ENCODE results near the gene LINGO1. TPM values are rescaled to one million over a fixed set of nuclear protein-coding genes. Genes with fewer than 3 reads are reported as not detected.

LINGO1 gene
- total and polyA plus RNA-seq, 2 of the 8 experiments (the other 6 are each of a cell fraction or from before 2014, with no cell fraction given), result 57.1 to 114 TPM

DNA sequence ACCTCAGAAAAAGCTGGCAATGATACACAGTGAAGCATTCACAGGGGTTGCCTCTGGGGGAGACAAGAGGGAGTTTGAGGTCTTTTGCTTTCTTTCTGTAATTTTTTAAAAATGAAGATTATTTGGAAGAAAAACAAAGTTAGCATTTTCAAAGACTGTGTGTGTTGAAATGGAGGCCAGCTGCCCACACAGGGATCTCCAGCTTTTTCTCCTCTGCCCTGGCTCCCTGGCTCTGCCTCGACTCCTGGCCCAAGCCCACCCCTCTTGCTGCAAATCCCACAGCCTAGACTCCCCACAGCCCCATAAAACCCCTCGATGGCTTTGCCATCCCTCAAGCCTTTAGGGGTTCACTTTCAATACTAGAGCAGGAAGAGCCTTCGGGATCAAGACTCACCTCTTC lies 68.4 kb downstream of the LINGO1 start:
- CTCF ChIA-PET (ENCODE audit: partially characterized antibody), result interaction anchor here (0.8 to 1.3 kb wide), 6 partner anchors 15 to 314 kb away, joined by 3 read pairs; no protein-coding TSS in a partner anchor

More for the DNA sequence above, 68.4 kb downstream of the LINGO1 start:
- H3K4me1 ChIP-seq (replicated peaks in 1 of 4; ENCODE audit: control insufficient read depth in 3 of 4, insufficient read depth in 4 of 4, low read length in 3 of 4), result peaks cover 0 to 13% (median 8%) of the 10 kb centered on the region in 4 experiments; a peak in 5 of 7 replicates
- no peaks in the 10 kb centered on the region for H3K9me3 ChIP-seq (ENCODE audit: insufficient read depth in 2 of 2, low read depth in 1 of 2, low read length in 1 of 2)
- H2BK20ac ChIP-seq (ENCODE audit: low read length), result no peak overlapping the region
- WGBS, 2 experiments (ENCODE audit: extremely low coverage in 1 of 2, insufficient coverage in 1 of 2, insufficient read length in 1 of 2, insufficient replicate concordance in 2 of 2, low coverage in 1 of 2, low lambda C conversion rate in 2 of 2, missing lambda C conversion rate in 1 of 2), result 88% methylated on average over 3 of the region's 3 CpGs; no CpG with 5 or more reads in 1 of the 2 experiments
- no peak overlapping the region; the same call in 1 of the 2 replicates for H2AK5ac ChIP-seq (ENCODE audit: low read depth, low read length)
- no peak overlapping the region for H2BK5ac ChIP-seq (ENCODE audit: low read depth, low read length)
- H3K4ac ChIP-seq (replicated peaks; ENCODE audit: insufficient read length, low read depth, low read length), result no peak overlapping the region
- TF ChIP-seq ASH2L (IDR thresholded peaks at IDR 0.05; ENCODE audit: low read length) (no peak), BCL11A (IDR thresholded peaks at IDR 0.05; ENCODE audit: low read depth in 2 of 2, low read length in 2 of 2) (no peak), BACH1 (IDR thresholded peaks at IDR 0.05; ENCODE audit: low read length) (no peak), RAD21 (IDR thresholded peaks at IDR 0.05 in 1 of 2, conservative IDR thresholded peaks at IDR 0.05 in 1 of 2; ENCODE audit: low read depth in 2 of 2, low read length in 2 of 2) (no peak), SRF (IDR thresholded peaks at IDR 0.05; ENCODE audit: low read depth, low read length) (no peak)
- TF ChIP-seq, protein P1, sequence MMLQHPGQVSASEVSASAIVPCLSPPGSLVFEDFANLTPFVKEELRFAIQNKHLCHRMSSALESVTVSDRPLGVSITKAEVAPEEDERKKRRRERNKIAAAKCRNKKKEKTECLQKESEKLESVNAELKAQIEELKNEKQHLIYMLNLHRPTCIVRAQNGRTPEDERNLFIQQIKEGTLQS (IDR thresholded peaks at IDR 0.05; ENCODE audit: insufficient read depth, low read depth, low read length), result no peak
- TF ChIP-seq, protein P2, sequence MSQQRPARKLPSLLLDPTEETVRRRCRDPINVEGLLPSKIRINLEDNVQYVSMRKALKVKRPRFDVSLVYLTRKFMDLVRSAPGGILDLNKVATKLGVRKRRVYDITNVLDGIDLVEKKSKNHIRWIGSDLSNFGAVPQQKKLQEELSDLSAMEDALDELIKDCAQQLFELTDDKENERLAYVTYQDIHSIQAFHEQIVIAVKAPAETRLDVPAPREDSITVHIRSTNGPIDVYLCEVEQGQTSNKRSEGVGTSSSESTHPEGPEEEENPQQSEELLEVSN (IDR thresholded peaks at IDR 0.05), result no peak
- FAIRE-seq, result no peak
- no peak overlapping the region for H3K56ac ChIP-seq (replicated peaks; ENCODE audit: insufficient read length, low read depth, low read length)
- H3K79me2 ChIP-seq (ENCODE audit: control insufficient read depth in 1 of 2, insufficient read depth in 2 of 2, low read length in 2 of 2), result no peaks in the 10 kb centered on the region
- H4K5ac ChIP-seq (ENCODE audit: insufficient read length, low read depth, low read length), result no peak overlapping the region
- no peaks in the 10 kb centered on the region; the same call in 1 of the 2 replicates for H3K23me2 ChIP-seq (ENCODE audit: low read depth, low read length)
- no peak overlapping the region for H3K14ac ChIP-seq (ENCODE audit: insufficient read length)
- H4K91ac ChIP-seq (replicated peaks; ENCODE audit: insufficient read length, low read length), result no peak overlapping the region
- no peak overlapping the region for H3K4me3 ChIP-seq (ENCODE audit: extremely low read depth in 1 of 4, insufficient read depth in 2 of 4, low read depth in 3 of 4, low read length in 4 of 4)
- H3K27ac ChIP-seq (ENCODE audit: low read depth, low read length), result no peak overlapping the region
- no peak overlapping the region for H2BK12ac ChIP-seq (ENCODE audit: low read depth, low read length)
- H4K8ac ChIP-seq (ENCODE audit: extremely low read depth, insufficient read depth, low read length), result no peak overlapping the region; the same call in 1 of the 2 replicates
- H3K23ac ChIP-seq (ENCODE audit: insufficient read length), result no peak overlapping the region
- no peak for DNase-seq (ENCODE audit: low read depth in 1 of 2, low spot score in 2 of 2)
- H2AFZ ChIP-seq (ENCODE audit: low read length), result no peak overlapping the region
- no peak overlapping the region for H3K4me2 ChIP-seq (ENCODE audit: insufficient read depth in 1 of 2, low read depth in 2 of 2, low read length in 2 of 2)
- no peak overlapping the region for H3K18ac ChIP-seq (ENCODE audit: extremely low read depth, low read length)
- no peak overlapping the region for H2BK15ac ChIP-seq (ENCODE audit: low read length)
- H4K20me1 ChIP-seq (replicated peaks in 1 of 2; ENCODE audit: control insufficient read depth in 1 of 2, insufficient read depth in 2 of 2, low read length in 2 of 2), result no peaks in the 10 kb centered on the region
- H3K79me1 ChIP-seq (ENCODE audit: low read depth, low read length), result no peaks in the 10 kb centered on the region
- no peak overlapping the region for H2BK120ac ChIP-seq (replicated peaks; ENCODE audit: low read depth, low read length)
- POLR2A ChIA-PET (ENCODE audit: partially characterized antibody), result no interaction called here
- no peak overlapping the region for H3K9ac ChIP-seq (replicated peaks in 1 of 4; ENCODE audit: extremely low read depth in 1 of 4, low read depth in 3 of 4, low read length in 3 of 4)
- H3K36me3 ChIP-seq (ENCODE audit: control insufficient read depth in 2 of 4, insufficient read depth in 4 of 4, low read length in 3 of 4), result no peaks in the 10 kb centered on the region
- H3K27me3 ChIP-seq (replicated peaks in 1 of 4; ENCODE audit: control insufficient read depth in 3 of 4, extremely low read depth in 1 of 4, insufficient read depth in 3 of 4, low read length in 3 of 4), result no peaks in the 10 kb centered on the region

Data from H1 (cell line).